ENCODE results near the gene CLDN1.

CLDN1 gene

DNA sequence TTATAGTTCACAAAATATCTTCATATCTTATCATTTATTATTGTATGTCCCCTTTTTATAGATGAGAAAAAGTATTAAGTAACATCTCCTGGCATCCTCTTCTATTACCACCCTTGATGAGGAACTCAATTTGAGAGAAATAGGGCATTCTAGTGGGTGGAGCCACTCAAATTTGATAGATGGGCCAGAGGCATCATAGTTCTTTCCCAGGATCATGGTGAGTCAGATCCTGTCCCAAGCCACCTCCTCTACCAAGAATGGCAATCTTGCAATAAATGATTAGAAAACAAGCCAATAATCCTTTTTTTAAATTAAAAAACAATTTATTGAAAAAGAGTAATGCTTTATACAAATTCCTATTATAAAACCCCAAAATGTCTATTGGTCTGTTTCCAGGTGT is 16.8 kb downstream of the CLDN1 start:
- Histone ChIP-seq H3K9ac (ENCODE audit: low read depth, low read length, poor library complexity, severe bottlenecking) (no peak overlapping the region), H3F3A (ENCODE audit: low read depth) (no peaks in the 10 kb centered on the region), H3K27me3 (ENCODE audit: insufficient read depth, low read length, poor library complexity, severe bottlenecking) (no peaks in the 10 kb centered on the region), H3K4me3 (ENCODE audit: low read length, poor library complexity, severe bottlenecking) (no peak overlapping the region), H3K9me2 (replicated peaks; ENCODE audit: low read depth, low read length) (no peaks in the 10 kb centered on the region), H3K4me1 (ENCODE audit: insufficient read depth, low read length, poor library complexity, severe bottlenecking) (no peaks in the 10 kb centered on the region), H2AFZ (ENCODE audit: low read length) (no peak overlapping the region), H3K4me2 (ENCODE audit: low read depth, low read length, poor library complexity, severe bottlenecking) (no peak overlapping the region), H3K79me2 (ENCODE audit: insufficient read depth, low read length) (no peaks in the 10 kb centered on the region), H4K20me1 (ENCODE audit: insufficient read depth, low read length, poor library complexity, severe bottlenecking) (no peaks in the 10 kb centered on the region), H3K36me3 (ENCODE audit: insufficient read depth, low read length) (no peaks in the 10 kb centered on the region), H3K9me3 (ENCODE audit: insufficient read depth, low read depth, low read length) (no peaks in the 10 kb centered on the region)
- TF ChIP-seq, protein P1, sequence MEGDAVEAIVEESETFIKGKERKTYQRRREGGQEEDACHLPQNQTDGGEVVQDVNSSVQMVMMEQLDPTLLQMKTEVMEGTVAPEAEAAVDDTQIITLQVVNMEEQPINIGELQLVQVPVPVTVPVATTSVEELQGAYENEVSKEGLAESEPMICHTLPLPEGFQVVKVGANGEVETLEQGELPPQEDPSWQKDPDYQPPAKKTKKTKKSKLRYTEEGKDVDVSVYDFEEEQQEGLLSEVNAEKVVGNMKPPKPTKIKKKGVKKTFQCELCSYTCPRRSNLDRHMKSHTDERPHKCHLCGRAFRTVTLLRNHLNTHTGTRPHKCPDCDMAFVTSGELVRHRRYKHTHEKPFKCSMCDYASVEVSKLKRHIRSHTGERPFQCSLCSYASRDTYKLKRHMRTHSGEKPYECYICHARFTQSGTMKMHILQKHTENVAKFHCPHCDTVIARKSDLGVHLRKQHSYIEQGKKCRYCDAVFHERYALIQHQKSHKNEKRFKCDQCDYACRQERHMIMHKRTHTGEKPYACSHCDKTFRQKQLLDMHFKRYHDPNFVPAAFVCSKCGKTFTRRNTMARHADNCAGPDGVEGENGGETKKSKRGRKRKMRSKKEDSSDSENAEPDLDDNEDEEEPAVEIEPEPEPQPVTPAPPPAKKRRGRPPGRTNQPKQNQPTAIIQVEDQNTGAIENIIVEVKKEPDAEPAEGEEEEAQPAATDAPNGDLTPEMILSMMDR (conservative IDR thresholded peaks at IDR 0.05; ENCODE audit: low read length), result no peak
- TF ChIP-seq EZH2phosphoT487 (IDR thresholded peaks at IDR 0.05; ENCODE audit: borderline replicate concordance), result no peak

DNA sequence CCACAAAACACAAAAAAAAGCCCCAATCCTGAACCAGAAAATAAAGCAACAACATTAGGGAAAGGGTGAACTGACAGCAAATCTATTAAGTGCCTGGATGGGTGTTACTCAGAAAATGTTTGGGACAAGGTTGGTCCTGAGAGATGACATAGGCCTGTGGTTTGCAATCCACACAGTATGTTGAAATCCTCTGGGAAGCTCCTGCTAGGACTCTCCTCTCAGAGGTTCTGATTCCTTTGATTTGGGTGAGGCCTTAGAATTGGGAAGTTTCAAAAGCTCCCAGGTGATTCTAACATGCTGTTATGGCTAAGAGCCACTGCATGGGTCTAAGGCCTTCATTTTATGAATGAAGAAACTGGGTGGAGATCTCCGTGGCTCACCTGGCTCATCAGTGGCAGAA is 18.4 kb downstream of the CLDN1 start:
- H2AFZ ChIP-seq (ENCODE audit: low read length), result no peak overlapping the region
- no peaks in the 10 kb centered on the region for H3K79me2 ChIP-seq (ENCODE audit: insufficient read depth, low read length)
- no peaks in the 10 kb centered on the region for H3K9me3 ChIP-seq (ENCODE audit: insufficient read depth, low read depth, low read length)
- H3K27me3 ChIP-seq (ENCODE audit: insufficient read depth, low read length, poor library complexity, severe bottlenecking), result no peaks in the 10 kb centered on the region
- H4K20me1 ChIP-seq (ENCODE audit: insufficient read depth, low read length, poor library complexity, severe bottlenecking), result no peaks in the 10 kb centered on the region
- no peak overlapping the region for H3K9ac ChIP-seq (ENCODE audit: low read depth, low read length, poor library complexity, severe bottlenecking)
- no peak overlapping the region for H3K4me3 ChIP-seq (ENCODE audit: low read length, poor library complexity, severe bottlenecking)
- TF ChIP-seq EZH2phosphoT487 (IDR thresholded peaks at IDR 0.05; ENCODE audit: borderline replicate concordance), result no peak
- TF ChIP-seq, protein P1 (conservative IDR thresholded peaks at IDR 0.05; ENCODE audit: low read length), result no peak
- no peaks in the 10 kb centered on the region for H3K4me1 ChIP-seq (ENCODE audit: insufficient read depth, low read length, poor library complexity, severe bottlenecking)
- no peaks in the 10 kb centered on the region for H3K36me3 ChIP-seq (ENCODE audit: insufficient read depth, low read length)
- no peaks in the 10 kb centered on the region for H3F3A ChIP-seq (ENCODE audit: low read depth)
- no peaks in the 10 kb centered on the region for H3K9me2 ChIP-seq (replicated peaks; ENCODE audit: low read depth, low read length)
- no peak overlapping the region for H3K4me2 ChIP-seq (ENCODE audit: low read depth, low read length, poor library complexity, severe bottlenecking)

DNA sequence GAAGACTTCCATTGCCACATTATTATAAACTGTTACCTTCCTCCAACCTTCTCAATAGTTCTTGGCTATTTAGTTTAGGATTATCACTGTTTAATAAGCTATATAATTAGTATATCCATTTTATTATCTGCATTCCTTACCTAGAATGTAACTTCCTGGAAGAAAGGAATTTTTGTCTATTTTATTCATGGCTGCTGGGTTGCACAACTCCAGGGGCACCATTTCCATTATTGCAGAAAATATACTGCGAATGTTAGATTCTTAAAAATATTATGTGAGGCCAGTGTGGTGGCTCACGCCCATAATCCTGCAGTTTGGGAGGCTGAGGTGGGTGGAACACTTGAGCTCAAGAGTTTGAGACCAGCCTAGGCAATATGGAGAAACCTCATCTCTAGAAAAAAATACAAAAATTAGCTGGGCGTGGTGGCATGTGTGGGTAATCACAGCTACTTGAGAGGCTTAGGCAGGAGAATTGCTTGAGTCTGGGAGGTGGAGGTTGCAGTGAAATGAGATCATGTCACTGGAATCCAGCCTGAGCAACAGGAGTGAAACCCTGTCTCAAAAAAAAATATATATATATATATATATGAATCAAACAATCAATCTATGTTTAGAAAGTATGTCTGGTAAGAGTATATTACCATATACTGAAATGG is 19.9 kb downstream of the CLDN1 start:
- H3K9ac ChIP-seq (ENCODE audit: low read depth, low read length, poor library complexity, severe bottlenecking), result no peak overlapping the region
- no peaks in the 10 kb centered on the region for H3K79me2 ChIP-seq (ENCODE audit: insufficient read depth, low read length)
- H3F3A ChIP-seq (ENCODE audit: low read depth), result no peaks in the 10 kb centered on the region
- no peak overlapping the region for H3K4me3 ChIP-seq (ENCODE audit: low read length, poor library complexity, severe bottlenecking)
- no peak for TF ChIP-seq EZH2phosphoT487 (IDR thresholded peaks at IDR 0.05; ENCODE audit: borderline replicate concordance)
- TF ChIP-seq, protein P1 (conservative IDR thresholded peaks at IDR 0.05; ENCODE audit: low read length), result no peak
- H3K27me3 ChIP-seq (ENCODE audit: insufficient read depth, low read length, poor library complexity, severe bottlenecking), result no peaks in the 10 kb centered on the region
- no peaks in the 10 kb centered on the region for H3K36me3 ChIP-seq (ENCODE audit: insufficient read depth, low read length)
- H4K20me1 ChIP-seq (ENCODE audit: insufficient read depth, low read length, poor library complexity, severe bottlenecking), result no peaks in the 10 kb centered on the region
- no peak overlapping the region for H3K4me2 ChIP-seq (ENCODE audit: low read depth, low read length, poor library complexity, severe bottlenecking)
- no peak overlapping the region for H2AFZ ChIP-seq (ENCODE audit: low read length)
- no peaks in the 10 kb centered on the region for H3K4me1 ChIP-seq (ENCODE audit: insufficient read depth, low read length, poor library complexity, severe bottlenecking)
- no peaks in the 10 kb centered on the region for H3K9me3 ChIP-seq (ENCODE audit: insufficient read depth, low read depth, low read length)
- no peaks in the 10 kb centered on the region for H3K9me2 ChIP-seq (replicated peaks; ENCODE audit: low read depth, low read length)

All from Loucy (cell line).